Breast epithelium (tissue), 3 donors: ENCODE data around the gene PDZD4.

Experiments
- POLR2A ChIP-seq: fragments of 450-650 bp; IDR thresholded peaks from one replicate; pipeline ENCODE4 v1.6.1; 2016; ENCODE audit warnings: antibody characterized with exemption, mild to moderate bottlenecking, moderate library complexity
- TF ChIP-seq, protein P1 (sequence below), 3 donors: fragments of 450-650 bp; IDR thresholded peaks; one replicate each; pipeline ENCODE4 v1.5.1; 2016 to 2017; ENCODE audit warnings: antibody characterized with exemption in 3 of 3, mild to moderate bottlenecking in 3 of 3, moderate library complexity in 3 of 3

DNA sequence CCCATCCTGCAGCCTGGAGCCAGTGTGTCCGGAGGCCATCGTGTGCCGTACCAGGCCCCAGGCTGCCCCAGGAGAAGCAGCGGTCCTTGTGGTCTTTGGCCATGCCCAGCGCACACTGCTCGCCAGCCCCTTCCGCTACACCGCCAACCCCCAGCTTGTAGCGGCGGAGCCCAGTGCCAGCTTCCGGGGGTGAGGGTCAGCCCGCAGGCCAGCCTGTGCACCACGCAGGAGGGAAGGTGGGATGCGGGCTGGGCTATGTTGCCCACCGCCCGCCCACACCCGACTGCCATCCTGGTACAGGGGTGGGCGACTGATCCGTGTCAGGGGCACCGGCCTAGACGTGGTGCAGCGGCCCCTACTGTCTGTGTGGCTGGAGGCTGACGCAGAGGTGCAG is 57.1 kb downstream of the PDZD4 start:
- TF ChIP-seq, protein P1, sequence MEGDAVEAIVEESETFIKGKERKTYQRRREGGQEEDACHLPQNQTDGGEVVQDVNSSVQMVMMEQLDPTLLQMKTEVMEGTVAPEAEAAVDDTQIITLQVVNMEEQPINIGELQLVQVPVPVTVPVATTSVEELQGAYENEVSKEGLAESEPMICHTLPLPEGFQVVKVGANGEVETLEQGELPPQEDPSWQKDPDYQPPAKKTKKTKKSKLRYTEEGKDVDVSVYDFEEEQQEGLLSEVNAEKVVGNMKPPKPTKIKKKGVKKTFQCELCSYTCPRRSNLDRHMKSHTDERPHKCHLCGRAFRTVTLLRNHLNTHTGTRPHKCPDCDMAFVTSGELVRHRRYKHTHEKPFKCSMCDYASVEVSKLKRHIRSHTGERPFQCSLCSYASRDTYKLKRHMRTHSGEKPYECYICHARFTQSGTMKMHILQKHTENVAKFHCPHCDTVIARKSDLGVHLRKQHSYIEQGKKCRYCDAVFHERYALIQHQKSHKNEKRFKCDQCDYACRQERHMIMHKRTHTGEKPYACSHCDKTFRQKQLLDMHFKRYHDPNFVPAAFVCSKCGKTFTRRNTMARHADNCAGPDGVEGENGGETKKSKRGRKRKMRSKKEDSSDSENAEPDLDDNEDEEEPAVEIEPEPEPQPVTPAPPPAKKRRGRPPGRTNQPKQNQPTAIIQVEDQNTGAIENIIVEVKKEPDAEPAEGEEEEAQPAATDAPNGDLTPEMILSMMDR (IDR thresholded peaks at IDR 0.05): no peak
- TF ChIP-seq POLR2A: no peak
